GM04504 (cell line): ENCODE measurements around the gene SLC43A2.

Experiments
- DNase-seq: peaks from one replicate; pipeline ENCODE4 v3.0.0-alpha.2; 2012; ENCODE audit warnings: low read depth

SLC43A2 gene

DNA sequence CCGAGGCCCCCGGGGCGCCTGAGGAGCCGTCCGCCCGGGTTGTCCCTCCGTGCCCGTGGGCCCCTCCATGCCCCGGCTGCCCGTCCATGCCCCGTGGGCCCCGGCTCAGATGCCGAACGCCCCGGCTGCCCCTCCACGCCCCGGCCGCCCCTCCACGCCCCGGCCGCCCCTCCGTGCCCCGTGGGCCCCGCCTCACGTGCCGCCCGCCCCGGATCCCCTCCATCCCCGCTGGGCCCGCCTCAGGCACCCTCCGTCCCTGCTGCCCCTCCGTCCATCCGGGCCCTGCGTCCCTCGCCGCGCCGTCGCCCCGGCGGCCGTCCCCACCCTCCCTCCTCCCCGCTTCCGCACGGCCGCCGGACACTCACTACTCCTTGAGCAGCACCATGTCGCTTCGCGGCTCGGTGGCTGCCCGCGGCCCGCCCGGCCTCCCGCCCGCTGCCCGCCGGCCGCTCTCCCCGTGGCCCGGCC is 66.4 kb downstream of the SLC43A2 start:
- DNase-seq = no peak

DNA sequence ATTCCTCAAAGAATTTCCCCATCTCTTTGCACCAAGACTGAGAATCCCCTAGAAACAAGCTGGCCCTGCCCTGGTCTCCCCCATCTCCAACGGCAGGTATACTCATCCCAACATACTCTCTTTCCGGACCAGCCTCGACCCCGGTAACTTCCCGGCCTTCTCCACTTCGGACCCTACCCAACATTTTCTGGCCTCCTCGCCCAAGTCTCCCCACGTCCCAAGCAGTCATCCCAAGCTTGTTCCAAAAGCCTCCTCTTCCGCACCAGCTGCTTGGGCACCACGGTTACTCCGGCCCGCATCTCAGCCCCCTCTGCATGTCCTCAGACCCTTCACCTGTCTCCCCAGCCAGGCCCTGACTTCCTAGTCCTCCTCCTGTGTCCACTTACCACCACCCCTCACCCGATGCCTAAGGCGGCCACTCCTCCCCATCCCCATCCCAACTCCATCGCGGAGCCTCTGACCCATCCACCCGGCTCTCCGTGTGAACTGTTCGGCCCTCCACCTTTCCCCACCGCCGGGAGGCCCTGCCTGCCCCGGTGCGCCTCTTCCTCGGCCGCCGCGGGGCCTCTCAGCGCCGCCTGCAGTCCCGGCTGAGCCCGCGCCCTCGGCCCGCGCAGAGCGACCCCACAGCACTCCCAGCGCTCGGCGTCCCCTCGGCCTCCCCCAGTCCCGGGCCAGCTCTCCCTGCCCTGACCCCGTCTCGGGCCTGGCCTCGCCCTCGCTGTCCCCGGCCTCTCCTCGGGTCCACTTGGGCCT is 67.0 kb downstream of the SLC43A2 start:
- DNase-seq = no peak

DNA sequence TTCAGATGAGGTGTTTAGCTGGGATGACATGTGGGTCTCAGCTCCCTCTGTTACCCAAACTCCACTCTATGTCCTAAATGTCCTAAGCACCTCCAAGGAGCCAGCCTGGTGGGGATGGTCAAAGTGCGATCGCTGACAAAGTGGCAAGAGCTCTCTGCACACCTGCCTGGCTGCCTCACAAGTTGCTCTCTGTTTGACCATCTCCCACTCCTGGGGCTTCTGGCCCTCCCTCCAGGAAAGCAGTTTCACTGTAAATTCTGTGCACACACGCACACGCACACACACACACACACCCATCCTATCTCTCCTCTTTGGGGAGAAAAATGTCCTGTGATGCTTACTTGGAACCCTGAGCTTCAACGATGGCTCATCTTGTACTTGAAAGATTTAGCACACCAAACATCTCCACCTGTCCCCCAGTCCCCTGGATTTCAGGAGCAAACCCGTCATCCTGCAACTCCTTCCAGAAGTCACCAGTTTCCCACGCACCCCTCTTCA is 67.7 kb downstream of the SLC43A2 start:
- DNase-seq = no peak

DNA sequence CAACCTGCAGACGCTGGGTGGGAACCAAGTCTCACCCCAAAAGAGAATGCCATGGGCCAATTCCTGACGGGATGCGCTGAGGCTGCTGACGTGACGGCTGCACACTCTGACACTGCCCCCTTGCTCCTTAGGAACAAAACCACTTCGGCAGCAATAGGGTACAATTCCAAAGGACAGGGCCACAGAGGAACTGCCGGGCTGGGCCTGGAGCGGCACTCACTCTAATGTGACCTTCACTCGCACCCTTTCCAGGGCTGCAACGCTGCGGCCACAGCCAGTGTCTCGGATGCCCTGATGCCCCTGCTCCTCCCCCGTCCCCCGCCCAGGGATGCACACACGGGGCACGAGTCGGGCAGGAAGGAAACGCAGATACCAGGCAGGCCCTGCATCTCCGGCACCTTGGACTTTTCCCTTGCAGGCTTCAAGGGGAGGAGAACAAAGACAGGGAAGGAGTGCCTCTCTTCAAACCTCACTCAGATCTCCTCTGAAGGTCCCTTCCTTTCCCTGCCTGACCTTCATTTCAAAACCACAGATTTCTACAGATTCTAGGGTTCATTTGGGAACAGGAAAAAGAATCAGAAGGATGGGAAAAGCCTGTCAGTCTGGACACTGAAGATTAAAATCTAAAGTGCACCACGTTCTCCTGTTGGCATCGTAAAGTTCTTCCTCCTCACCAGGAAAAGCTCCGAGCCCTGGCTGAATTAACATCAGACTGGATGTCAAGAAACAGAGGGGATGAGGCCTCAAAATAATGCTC is 68.4 kb downstream of the SLC43A2 start:
- no peak for DNase-seq

DNA sequence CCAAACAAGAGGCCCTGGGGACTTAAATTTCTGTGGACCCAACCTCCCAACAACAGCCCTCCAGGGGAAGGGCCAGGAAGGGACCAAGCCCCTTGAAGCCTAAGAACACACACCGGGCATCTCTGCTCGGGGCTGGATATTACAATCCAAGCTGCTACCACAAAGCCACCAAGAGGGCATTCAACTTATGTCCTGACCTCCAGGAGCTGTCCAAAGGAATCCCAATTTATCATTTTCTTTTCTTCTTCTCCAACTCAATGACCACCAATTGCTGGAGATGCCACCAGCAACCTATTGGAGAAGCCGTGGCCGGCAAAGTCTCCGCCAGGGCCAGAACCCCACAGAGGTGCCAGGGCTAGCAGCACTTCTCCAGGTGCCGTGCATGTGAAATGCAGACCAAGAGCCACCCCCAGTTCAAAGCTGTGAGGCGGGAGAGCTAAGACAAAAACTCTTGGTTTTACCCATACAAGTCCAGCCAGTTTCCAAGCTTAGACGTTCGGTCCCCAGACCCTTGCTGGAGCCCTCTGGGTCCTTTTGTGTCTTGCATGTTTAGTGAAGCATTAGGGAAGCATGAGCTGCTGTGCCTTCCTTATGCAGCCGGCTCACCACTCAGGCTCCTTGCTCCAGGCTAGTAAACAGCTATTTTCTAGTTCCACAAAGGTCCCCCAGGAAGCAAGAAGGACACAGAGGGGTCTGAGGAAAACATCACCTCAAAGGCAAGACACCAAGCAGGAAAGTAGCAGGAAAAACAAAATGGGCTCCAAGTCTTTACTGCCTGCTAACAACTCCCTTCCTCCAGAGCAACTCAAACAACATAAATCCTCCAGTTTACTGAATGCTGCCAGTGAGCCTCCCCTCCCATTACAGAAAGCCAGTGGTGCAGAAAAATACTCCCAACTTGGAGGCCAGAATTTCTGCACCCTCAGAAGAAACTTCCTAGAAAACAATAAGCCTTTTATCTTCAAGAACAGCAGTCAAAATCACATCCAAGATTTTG is 69.3 kb downstream of the SLC43A2 start:
- no peak for DNase-seq

DNA sequence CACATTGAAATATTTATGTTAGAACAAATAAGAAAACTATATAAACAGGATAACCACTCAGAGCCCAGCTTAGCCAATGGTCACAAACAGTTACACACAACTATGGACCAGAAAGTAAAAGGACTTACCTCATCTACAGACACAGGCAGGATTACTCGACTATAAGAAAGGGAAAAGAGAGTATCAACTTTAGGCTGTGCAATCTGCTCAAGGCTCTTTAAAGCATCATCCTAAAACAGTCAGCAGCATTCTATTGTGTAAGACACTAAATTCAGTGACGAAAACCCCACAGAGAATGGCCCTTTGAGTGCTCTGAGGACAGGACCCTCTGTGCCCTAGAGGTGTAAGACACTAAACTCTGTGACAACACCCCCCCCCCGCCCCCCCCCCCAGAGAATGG is 70.2 kb downstream of the SLC43A2 start:
- DNase-seq = no peak

DNA sequence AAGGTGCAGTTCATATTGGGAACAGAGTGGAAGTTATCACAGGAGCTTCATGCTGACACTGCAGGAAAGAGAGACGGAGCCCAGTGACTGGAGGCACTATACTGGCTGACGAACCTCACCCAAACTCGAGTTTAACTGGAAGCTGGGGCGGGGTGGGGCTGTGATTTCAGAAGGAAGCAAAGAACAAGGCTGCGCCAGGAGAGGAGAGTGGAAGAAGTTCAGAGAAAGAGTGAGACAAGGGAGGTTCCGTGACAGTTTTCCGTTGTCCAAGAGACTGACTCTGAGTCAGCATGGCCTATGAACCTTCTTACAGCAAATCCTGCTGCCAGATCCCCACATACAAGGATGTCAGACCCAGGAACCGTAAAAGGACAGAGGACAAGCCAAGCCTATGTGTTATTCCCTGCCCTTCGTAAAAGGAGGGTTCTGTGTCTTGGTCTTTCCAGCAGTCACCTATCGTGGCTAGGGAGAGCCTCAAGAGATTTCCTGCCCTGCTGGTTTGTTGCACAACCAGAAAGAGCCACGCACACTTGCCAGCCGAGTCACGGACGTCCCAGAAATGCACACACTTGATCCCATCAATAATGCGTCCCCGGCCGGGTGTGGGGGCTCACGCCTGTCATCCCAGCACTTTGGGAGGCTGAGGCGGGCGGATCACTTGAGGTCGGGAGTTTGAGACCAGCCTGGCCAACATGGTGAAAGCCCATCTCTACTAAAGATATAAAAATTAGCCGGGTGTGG is 71.1 kb downstream of the SLC43A2 start:
- no peak for DNase-seq

DNA sequence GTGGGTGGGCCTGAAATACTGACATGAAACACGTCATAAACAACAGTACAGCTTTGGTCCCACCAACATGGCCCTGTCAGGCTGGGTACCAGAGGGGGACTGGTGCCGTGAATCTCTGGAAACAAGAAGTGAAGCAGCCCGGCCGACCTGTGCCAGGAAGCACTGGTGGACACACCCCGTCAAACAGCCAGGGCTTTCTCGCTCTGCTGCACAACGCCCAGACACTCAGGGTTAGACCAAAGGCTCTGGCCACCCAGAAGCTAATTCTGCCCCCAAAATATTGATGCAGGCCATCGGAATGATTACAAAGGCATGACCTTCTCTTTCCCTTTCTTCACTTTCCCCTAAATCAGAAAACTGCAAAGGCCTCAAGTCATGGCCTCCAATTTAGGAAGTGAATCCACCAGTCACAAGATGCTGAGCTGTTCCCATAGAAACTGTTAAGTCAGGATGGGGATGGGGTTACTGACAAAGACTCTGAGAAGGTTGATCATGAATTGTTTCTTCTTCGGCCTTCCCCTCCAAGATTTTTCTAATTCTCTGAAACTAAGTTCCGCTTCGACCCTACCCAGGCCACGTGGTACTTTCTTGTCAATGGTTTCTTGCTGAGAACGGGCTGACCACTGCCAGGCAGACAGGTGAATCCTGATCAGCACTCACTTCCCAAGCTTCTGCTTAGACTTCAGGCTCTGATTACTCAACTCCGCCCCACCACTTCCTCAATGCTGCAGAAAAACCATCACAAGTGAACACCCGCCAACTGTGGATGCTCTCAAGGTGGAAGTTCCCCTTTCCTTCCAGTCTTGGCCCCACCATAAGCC is 72.8 kb downstream of the SLC43A2 start:
- no peak for DNase-seq

DNA sequence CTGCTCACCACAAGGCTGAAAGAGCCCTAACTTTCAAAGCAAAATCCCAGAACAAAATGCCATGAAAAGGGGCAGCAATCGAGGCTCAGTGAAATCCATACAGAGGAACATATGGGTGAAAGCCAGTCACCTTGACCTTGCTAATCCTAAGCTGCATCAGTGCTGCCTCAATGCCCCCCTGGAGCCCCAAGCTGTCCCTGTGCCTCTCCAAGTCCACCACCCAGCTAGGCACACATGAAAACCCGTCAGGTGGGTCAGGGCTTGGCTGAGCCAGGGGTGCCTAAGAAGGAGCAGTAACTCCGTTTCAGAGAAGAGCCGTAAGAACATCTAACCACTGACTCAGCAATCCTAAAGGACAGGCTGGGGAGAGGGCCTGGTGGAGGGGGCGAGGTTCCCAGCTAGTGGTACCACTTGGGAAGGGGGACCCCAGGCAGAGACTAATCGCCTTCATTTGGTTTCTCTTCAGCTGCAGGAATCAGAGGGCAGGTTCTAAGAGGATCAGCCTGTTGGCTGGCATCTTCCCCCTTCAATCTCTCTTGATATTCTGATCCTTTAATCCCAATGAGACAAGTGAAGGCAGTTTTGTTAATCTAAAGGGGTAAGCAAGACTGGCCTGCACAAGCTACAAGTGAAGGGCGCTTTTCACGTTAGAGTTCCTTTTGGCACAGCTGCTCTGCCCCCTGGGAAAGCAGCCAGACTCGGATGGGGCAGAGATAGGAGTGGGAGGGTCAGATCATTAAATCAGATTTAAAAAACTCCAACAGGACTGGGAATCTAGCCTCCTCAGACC is 73.7 kb downstream of the SLC43A2 start:
- no peak for DNase-seq

DNA sequence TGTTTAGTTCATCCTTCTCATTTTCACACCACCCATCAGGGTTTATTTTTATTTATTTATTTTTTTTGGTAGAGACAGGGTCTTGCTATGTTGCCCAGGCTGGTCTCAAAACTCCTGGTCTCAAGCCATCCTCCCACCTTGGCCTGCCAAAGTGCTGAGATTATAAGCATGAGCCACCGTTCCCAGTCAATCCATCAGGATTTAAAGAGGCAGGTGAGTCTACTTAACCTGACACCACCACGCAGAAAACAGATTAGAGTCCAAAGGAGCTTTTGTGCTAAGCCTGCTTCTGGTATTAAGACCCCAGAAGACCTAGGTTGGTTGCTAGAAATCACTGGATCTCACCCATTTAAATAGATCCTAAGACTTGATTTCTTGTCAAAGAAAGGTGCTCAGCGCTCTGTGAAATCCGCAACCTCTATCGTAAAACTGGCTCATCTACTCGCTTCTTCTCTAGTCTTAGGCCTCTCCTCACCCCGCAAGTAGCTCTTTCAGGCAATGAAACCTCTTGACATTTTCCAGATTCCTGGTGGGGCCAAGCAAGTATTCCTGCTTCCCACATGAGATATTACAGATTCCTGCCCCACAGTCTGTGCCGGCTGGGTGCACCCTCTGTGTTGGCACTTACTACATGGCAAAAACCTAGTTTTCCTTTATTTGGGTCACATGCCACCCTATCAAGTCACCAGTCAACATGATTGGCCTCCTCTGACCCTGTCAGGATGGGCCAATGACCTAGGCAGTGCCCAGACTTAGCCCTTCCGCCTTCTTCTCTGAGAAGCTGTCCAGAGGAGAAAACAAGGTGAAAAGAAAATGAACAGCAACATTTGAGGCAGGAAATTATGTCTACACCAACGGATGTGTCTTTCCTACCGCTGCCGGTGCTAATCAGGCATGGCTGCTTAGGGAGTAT is 75.0 kb downstream of the SLC43A2 start:
- DNase-seq = no peak

DNA sequence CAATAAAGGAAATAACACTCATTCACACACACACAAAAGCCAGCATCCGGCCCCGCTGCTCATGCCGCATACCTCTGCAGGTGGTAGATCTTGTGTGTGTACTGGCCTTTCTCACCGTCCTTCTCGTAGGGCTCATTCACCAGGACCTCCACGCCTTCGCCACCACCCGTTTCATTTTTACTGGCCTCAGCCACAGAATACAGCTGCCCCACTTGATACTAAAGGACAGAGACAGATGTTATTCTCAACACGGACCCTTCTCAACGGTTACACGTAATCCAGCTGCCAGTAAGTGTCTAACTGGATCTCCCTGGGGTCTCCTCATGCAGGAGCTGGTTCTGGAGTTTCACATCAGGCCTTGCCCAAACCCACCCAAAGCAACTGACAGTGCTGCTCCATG is 75.7 kb downstream of the SLC43A2 start:
- DNase-seq = no peak

DNA sequence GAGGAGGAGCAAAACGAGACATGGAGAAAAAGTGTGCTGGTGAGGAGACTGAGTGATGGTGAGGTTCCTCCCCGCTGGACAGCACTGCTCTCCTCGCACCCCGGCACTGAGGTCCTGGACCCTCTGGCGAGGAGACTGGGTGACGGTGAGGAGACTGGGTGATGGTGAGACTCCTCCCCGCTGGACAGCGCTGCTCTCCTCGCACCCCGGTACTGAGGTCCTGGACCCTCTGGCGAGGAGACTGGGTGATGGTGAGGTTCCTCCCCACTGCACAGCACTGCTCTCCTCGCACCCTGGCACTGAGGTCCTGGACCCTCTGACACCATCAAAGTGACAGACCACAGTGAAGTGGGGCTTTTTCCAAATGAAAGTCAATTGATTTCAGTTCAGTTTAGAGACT is 76.9 kb downstream of the SLC43A2 start:
- DNase-seq = no peak

DNA sequence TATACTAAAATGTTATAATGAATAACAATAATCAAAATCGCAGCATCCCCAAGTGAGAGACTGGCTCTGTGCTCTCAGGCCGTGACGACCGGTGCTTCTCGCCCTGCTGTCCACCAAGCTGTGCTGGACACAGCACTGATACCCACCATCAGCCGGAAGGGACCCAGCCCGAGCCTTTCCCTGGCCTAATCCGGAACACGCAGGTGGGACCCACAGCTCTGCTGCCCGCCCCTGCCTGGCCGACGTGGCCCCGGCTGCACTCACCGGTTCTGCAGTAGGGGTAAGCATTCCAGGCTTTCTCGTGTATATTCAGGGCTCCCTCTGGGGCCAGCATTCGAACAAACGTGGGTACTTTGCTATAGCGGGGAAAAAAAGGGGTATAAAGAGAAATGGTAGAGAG is 80.6 kb downstream of the SLC43A2 start:
- no peak for DNase-seq

DNA sequence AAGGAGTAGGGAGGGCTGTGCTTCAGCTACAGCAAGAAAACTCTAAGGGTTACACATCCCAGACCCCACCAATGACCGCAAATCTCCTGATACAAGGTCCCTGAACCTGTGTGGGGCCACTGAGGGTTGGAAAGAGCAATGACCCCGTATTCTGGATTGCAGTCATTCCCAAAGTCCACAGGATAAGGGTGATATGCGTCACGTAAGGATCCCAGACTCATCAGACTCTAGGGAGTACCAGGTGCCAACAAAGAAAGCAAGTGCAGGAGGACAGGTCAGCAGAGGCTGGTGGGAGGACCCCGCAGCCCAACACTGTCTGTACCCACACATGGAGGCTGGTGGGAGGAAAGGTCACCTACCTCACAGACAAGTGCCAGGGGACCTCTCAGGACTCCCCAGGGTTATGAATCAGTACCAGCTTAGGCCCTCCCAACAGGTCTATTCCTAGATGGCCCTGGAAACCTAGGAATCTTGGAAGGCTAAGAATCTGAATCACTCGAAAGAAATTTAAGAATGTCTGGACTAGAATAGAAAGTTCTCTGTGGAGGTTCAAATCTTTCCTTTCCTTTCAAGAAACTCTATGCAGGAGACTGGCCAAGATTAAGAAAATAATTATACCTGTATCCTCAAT is 82.2 kb downstream of the SLC43A2 start:
- DNase-seq = no peak

DNA sequence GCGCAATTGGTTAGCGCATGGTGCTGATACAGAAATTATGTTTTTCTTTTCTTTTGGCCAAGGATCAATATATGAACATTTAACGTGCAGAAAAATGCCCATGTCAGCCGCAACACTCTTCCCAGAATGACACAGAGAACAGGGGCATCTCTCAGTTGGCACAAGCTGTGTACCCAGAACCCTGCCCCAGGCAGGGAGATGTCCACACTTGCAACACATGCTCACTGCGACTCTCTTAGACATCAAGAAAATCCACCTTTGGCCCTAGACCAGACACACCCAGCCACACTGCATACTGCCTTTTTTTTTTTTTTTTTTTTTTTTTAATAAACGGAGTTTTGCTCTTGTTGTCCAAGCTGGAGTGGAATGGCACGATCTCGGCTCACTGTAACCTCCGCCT is 83.0 kb downstream of the SLC43A2 start:
- DNase-seq = no peak

DNA sequence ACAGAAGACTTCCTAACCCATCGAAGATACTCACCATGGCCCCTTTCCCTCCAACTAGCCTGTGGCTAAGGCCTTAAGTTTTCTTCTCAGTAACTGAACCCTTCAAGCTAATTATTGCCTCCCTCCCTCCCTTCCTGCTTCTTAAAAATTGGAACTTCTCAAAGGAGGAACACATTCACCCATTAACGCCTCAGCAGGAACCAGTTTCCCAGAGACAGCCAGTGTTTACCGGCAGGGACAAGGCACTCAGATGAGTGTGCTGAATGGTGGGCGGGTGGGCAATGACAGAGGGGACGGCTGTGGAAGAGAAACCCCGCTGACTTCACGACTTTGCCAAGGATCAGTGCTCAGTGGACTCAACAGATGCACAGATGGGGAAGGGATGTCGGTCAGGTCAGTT is 86.3 kb downstream of the SLC43A2 start:
- no peak for DNase-seq

DNA sequence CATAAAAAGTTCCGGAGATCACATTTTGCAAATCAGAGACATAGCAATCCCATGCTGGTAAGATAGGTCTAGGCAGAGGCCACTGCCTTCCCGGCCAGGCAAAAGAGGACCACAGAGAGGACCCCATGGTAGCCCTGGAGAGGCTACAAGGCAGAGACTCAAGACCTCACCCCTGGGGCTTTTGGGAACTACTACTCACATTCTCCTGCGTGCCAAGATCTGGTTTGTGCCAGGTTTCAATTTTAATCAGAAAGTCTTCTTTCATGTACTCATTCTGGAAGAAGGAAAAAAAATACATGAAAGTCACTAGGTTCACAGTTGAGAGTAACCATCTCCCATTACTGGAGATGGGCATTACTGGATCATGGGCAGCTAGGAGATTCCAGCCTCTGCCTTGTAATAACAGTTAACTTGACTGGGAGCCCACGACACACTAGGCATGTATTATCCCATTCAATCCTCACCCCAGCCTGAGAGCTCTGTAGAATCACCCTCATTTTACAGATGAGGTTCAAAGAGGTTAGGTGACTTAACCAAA is 87.2 kb downstream of the SLC43A2 start:
- DNase-seq = no peak

DNA sequence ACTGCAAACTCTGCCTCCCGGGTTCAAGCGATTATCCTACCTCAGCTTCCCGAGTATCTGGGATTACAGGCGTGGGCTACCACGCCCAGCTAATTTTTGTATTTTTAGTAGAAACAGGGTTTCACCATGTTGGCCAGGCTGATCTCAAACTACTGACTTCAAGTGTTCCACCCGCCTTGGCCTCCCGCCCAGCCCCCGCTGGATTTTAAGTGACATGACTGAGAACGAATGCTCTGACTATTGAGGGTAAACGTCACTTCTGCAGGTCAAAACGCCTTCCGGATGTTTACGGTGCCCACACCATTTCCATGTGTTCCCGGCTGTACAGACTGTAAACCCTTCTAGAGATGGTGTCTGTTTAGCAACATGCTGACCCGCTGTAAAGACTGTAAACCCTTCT is 88.8 kb downstream of the SLC43A2 start:
- no peak for DNase-seq
